Neural cell (in vitro differentiated cells): ENCODE measurements around the gene MCC. TPM values are rescaled to one million over a fixed set of nuclear protein-coding genes. Genes with fewer than 3 reads are reported as not detected.

Source experiments
- H2AFZ ChIP-seq: fragments of 200-600, 300-800 bp; sonication (generic), shearing (Covaris generic); 2 replicates; pipeline ENCODE4 v1.6.0; 2014; ENCODE audit warnings: low read depth, mild to moderate bottlenecking, antibody characterized with exemption, low read length, moderate library complexity
- H3F3A ChIP-seq: fragments of 200-600 bp; shearing (Covaris generic); 2 replicates; pipeline ENCODE4 v1.6.1; 2016; ENCODE audit warnings: mild to moderate bottlenecking, moderate library complexity, mixed read lengths, antibody characterized with exemption, low read length; ENCODE audit not compliant: insufficient read depth, poor library complexity, severe bottlenecking
- H3K27ac ChIP-seq: fragments of 200-600, 300-800 bp; sonication (generic), shearing (Covaris generic); 2 replicates; pipeline ENCODE4 v1.5.1; 2014; ENCODE audit warnings: mild to moderate bottlenecking, low read length, moderate library complexity
- H3K27me3 ChIP-seq: fragments of 300-800, 200-600 bp; sonication (generic), shearing (Covaris generic); 2 replicates; pipeline ENCODE4 v1.6.0; 2014; ENCODE audit warnings: mild to moderate bottlenecking, low read depth, low read length, moderate library complexity; ENCODE audit not compliant: insufficient read depth
- H3K36me3 ChIP-seq: fragments of 300-800, 200-600 bp; sonication (generic), shearing (Covaris generic); 2 replicates; pipeline ENCODE4 v1.5.1; 2014; ENCODE audit warnings: mild to moderate bottlenecking, antibody characterized with exemption, low read length, moderate library complexity; ENCODE audit not compliant: insufficient read depth
- H3K4me2 ChIP-seq: fragments of 300-800, 200-600 bp; sonication (generic), shearing (Covaris generic); 2 replicates; pipeline ENCODE4 v1.6.0; 2014; ENCODE audit warnings: mild to moderate bottlenecking, low read length
- H3K4me3 ChIP-seq: fragments of 300-800, 200-600 bp; sonication (generic), shearing (Covaris generic); 2 replicates; pipeline ENCODE4 v1.5.1; 2014; ENCODE audit warnings: mild to moderate bottlenecking, low read length, moderate library complexity
- H3K79me2 ChIP-seq: fragments of 200-600 bp; shearing (Covaris generic); replicated peaks from 2 replicates; pipeline ENCODE4 v1.6.0; 2014; ENCODE audit warnings: mild to moderate bottlenecking, low read length, moderate library complexity; ENCODE audit not compliant: insufficient read depth
- H3K9ac ChIP-seq: fragments of 300-800, 200-600 bp; sonication (generic), shearing (Covaris generic); 2 replicates; pipeline ENCODE4 v1.6.1; 2016; ENCODE audit warnings: mild to moderate bottlenecking, low read length, mixed read lengths
- H3K9me2 ChIP-seq: fragments of 200-600 bp; shearing (Covaris generic); 2 replicates; pipeline ENCODE4 v1.6.1; 2016; ENCODE audit warnings: mild to moderate bottlenecking, low read length, mixed read lengths; ENCODE audit not compliant: insufficient read depth
- H3K9me3 ChIP-seq: fragments of 200-600, 300-800 bp; sonication (generic), shearing (Covaris generic); 2 replicates; pipeline ENCODE4 v1.6.1; 2016; ENCODE audit warnings: mild to moderate bottlenecking, mixed run types, low read length, moderate library complexity, mixed read lengths
- H4K20me1 ChIP-seq: fragments of 200-600 bp; shearing (Covaris generic); 2 replicates; pipeline ENCODE4 v1.6.1; 2016; ENCODE audit warnings: mild to moderate bottlenecking, mixed run types; ENCODE audit not compliant: insufficient read depth
- CTCF ChIP-seq: fragments of 450-650 bp; IDR thresholded peaks from 2 replicates; pipeline ENCODE4 v1.5.1; 2014; ENCODE audit warnings: antibody characterized with exemption, mild to moderate bottlenecking, moderate library complexity; ENCODE audit not compliant: poor library complexity, severe bottlenecking
- EP300 ChIP-seq: fragments of 450-650 bp; conservative IDR thresholded peaks from 2 replicates; pipeline ENCODE4 v1.6.1; 2014; ENCODE audit warnings: antibody characterized with exemption, mild to moderate bottlenecking, moderate library complexity; ENCODE audit not compliant: poor library complexity, severe bottlenecking
- EZH2 ChIP-seq: fragments of 200-600, 300-800 bp; shearing (Covaris generic), sonication (generic); IDR thresholded peaks from 2 replicates; pipeline ENCODE4 v1.6.1; 2014; ENCODE audit warnings: antibody characterized with exemption, low read length, borderline replicate concordance, mild to moderate bottlenecking; ENCODE audit not compliant: insufficient read depth, poor library complexity, severe bottlenecking
- MXI1 ChIP-seq: fragments of 450-650 bp; conservative IDR thresholded peaks from 2 replicates; pipeline ENCODE4 v1.6.1; 2014; ENCODE audit warnings: antibody characterized with exemption, mild to moderate bottlenecking; ENCODE audit not compliant: poor library complexity, severe bottlenecking
- POLR2AphosphoS5 ChIP-seq: IDR thresholded peaks from 2 replicates; pipeline ENCODE4 v1.6.1; 2012
- RAD21 ChIP-seq: fragments of 450-650 bp; conservative IDR thresholded peaks from 2 replicates; pipeline ENCODE4 v1.6.1; 2014; ENCODE audit warnings: antibody characterized with exemption, mild to moderate bottlenecking, moderate library complexity
- REST ChIP-seq: IDR thresholded peaks from 2 replicates; pipeline ENCODE4 v1.6.1; 2012; ENCODE audit warnings: borderline replicate concordance
- SMC3 ChIP-seq: fragments of 450-650 bp; conservative IDR thresholded peaks from 2 replicates; pipeline ENCODE4 v1.6.1; 2014; ENCODE audit warnings: antibody characterized with exemption, mild to moderate bottlenecking, moderate library complexity; ENCODE audit not compliant: poor library complexity
- TAF1 ChIP-seq: IDR thresholded peaks from 2 replicates; pipeline ENCODE4 v1.6.1; 2012; ENCODE audit warnings: low read depth
- polyA plus RNA-seq: library from polyadenylated mRNA; depleted of rRNA; stranded (reverse); fragments of >200 nt; gene quantifications from 2 replicates; pipeline ENCODE4 v1.2.3, GENCODE V29; 2014

The MCC gene
- polyA plus RNA-seq, 1 donor from 2014 or later, result 2.2 TPM

GRCh38 chr5:113495422-113495841 lies 7.2 kb upstream of the MCC start:
- no peaks in the 10 kb centered on the region for H3K9me2 ChIP-seq
- H3K9ac ChIP-seq, result no peak overlapping the region
- TF ChIP-seq MXI1, result no peak
- TF ChIP-seq CTCF, result no peak
- TF ChIP-seq POLR2AphosphoS5, result no peak
- TF ChIP-seq SMC3, result no peak
- TF ChIP-seq EP300, result no peak
- TF ChIP-seq REST, result no peak
- TF ChIP-seq EZH2, result no peak
- TF ChIP-seq RAD21, result no peak
- TF ChIP-seq TAF1, result no peak
- no peaks in the 10 kb centered on the region for H3K9me3 ChIP-seq
- H3F3A ChIP-seq, result no peaks in the 10 kb centered on the region
- no peaks in the 10 kb centered on the region for H3K36me3 ChIP-seq
- no peaks in the 10 kb centered on the region for H3K27me3 ChIP-seq
- H3K79me2 ChIP-seq, result no peaks in the 10 kb centered on the region
- no peak overlapping the region for H3K4me2 ChIP-seq
- H4K20me1 ChIP-seq, result no peaks in the 10 kb centered on the region
- no peak overlapping the region for H3K4me3 ChIP-seq
- H2AFZ ChIP-seq, result no peak overlapping the region
- no peak overlapping the region for H3K27ac ChIP-seq

- no peaks in the 10 kb centered on the region for H3K36me3 ChIP-seq
- TF ChIP-seq CTCF (no peak), MXI1 (no peak), SMC3 (no peak)
- H2AFZ ChIP-seq, result no peak overlapping the region
These were observed 5.2 kb upstream of the MCC start for GRCh38 chr5:113493446-113493845.

More at GRCh38 chr5:113493446-113493845, 5.2 kb upstream of the MCC start:
- Histone ChIP-seq H3F3A (no peaks in the 10 kb centered on the region), H3K27ac (no peak overlapping the region), H3K4me2 (no peak overlapping the region), H3K9me2 (no peaks in the 10 kb centered on the region), H3K9me3 (no peaks in the 10 kb centered on the region), H3K27me3 (no peaks in the 10 kb centered on the region), H3K79me2 (no peaks in the 10 kb centered on the region), H3K9ac (no peak overlapping the region), H3K4me3 (no peak overlapping the region), H4K20me1 (no peaks in the 10 kb centered on the region)
